Heart left ventricle (tissue), 16 donors: ENCODE measurements around the gene TRDMT1. TPM values are rescaled to one million over a fixed set of nuclear protein-coding genes. Genes with fewer than 3 reads are reported as not detected.

ENCODE experiments used
- ATAC-seq, 4 donors: fragments of 200-7000 bp; cut with Tn5 transposase; one replicate each; pipeline ENCODE4 v1.9.1; 2020 to 2022; ENCODE audit warnings: moderate library complexity in 4 of 4, mild to moderate bottlenecking in 3 of 4, moderate number of reproducible peaks in 1 of 4
- DNase-seq, 5 donors: peaks; one replicate each; pipeline ENCODE4 v3.0.0-alpha.2; 2020
- H3K27ac ChIP-seq, 12 donors: fragments of 200-600 bp; sonication (generic) in 4 of 12; one replicate each; pipeline versions ENCODE4 v1.5.0 to v1.8.0; 2016 to 2022; ENCODE audit warnings: mild to moderate bottlenecking in 2 of 12
- H3K27me3 ChIP-seq, 9 donors: fragments of 200-600 bp; sonication (generic) in 2 of 9; one replicate each; pipeline versions ENCODE4 v1.5.1 to v1.8.0; 2016 to 2022; ENCODE audit warnings: mild to moderate bottlenecking in 3 of 9
- H3K36me3 ChIP-seq, 9 donors: fragments of 200-600 bp; sonication (generic) in 2 of 9; one replicate each; pipeline versions ENCODE4 v1.5.0 to v1.8.0; 2018 to 2022; ENCODE audit warnings: mild to moderate bottlenecking in 2 of 9
- H3K4me1 ChIP-seq, 12 donors: fragments of 200-600 bp; sonication (generic) in 4 of 12; one replicate each; pipeline versions ENCODE4 v1.5.0 to v1.8.0; 2016 to 2022; ENCODE audit warnings: mild to moderate bottlenecking in 3 of 12
- H3K4me3 ChIP-seq, 12 donors: fragments of 200-600 bp; sonication (generic) in 4 of 12; one replicate each; pipeline versions ENCODE4 v1.5.0 to v1.8.0; 2017 to 2022; ENCODE audit warnings: mild to moderate bottlenecking in 9 of 12, moderate library complexity in 4 of 12
- H3K9me3 ChIP-seq, 12 donors: fragments of 200-600 bp; sonication (generic) in 4 of 12; one replicate each; pipeline versions ENCODE4 v1.5.0 to v1.8.0; 2016 to 2022; ENCODE audit warnings: mild to moderate bottlenecking in 1 of 12
- POLR2A ChIP-seq, 2 donors: fragments of 450-650 bp; IDR thresholded peaks; one replicate each; pipeline ENCODE4 v1.6.1; 2017; ENCODE audit warnings: antibody characterized with exemption in 2 of 2, mild to moderate bottlenecking in 2 of 2, moderate library complexity in 2 of 2
- WGBS, 4 donors: extraction: QIAGEN DNeasy Blood & Tissue Kit in 2 of 4; methylation state at CpG; one replicate each; pipeline versions ENCODE4 v1.1.5 to v1.1.7; 2013 to 2018; 5-methylcytosine and 5-hydroxymethylcytosine counted together
- intact Hi-C, 10 donors: fragments of 100-400 bp; cut with DNase I; formaldehyde crosslinking; loops; one replicate each; pipeline versions ENCODE4 v1.11.1 to v1.14.2; 2022
- polyA plus RNA-seq, 2 donors: library from polyadenylated mRNA; stranded (reverse); fragments of 200-250 nt; gene quantifications; one replicate each; pipeline ENCODE4 v1.2.3, GENCODE V29; 2013
- total RNA-seq, 9 donors: library from RNA; depleted of rRNA in 2 of 9; stranded (reverse); fragments of >200 nt in 2 of 9; fragmentation: NEBNext Ultra II Directional in 3 of 9; extraction: Animal tissue kit (Norgen Biotek cat#: 25700) in 3 of 9; gene quantifications; one replicate each; pipeline versions ENCODE4 v1.1.0 to v1.2.4, GENCODE V29; 2016 to 2023
- TF ChIP-seq, protein P1 (sequence below), 12 donors: fragments of 200-600 bp; sonication (generic) in 4 of 12; IDR thresholded peaks; one replicate each; pipeline versions ENCODE4 v1.5.0 to v1.8.0; 2018 to 2022; ENCODE audit warnings: antibody characterized with exemption in 12 of 12, mild to moderate bottlenecking in 5 of 12
- donor health status: ischemic (EF 13 %, LVEDD 7.1; RV severe dilation, severe dysfunction).
- donor health status: healthy with polysubstance abuse.
- donor health status: DM: no; HTN: yes; CAD: no.
- donor health status: DM: no; HTN: no; CAD: no.
- donor health status: ischemic (EF 25% LVEDD 6.9; RV normal size, moderate dysfunction).
- donor health status: ischemic (EF 25% LVEDD 5.7; RV mildly dilated, moderate dysfunction).
- donor health status: healthy.
- donor health status: DM: yes; HTN: yes; CAD: no.
- donor health status: ischemic (EF 35%, LVEDD 5.7; RV mildly dilated, moderate dysfunction).
- donor health status: nonischemic (EF 11% LVEDD 7.7; RV severe dilation, severe dysfunction).
- donor health status: DM: yes; HTN: yes; CAD: no.
- donor health status: PGD.
- donor health status: ischemic (EF 29% LVEDD 5.4; RV normal size, mild dysfunction).
- donor health status: nonischemic (EF 23%, LVEDD 6.1; RV moderate dilation, normal function).

Gene TRDMT1
- total and polyA plus RNA-seq, 11 donors = 1.8 to 6.0 (median 3.5) TPM

DNA sequence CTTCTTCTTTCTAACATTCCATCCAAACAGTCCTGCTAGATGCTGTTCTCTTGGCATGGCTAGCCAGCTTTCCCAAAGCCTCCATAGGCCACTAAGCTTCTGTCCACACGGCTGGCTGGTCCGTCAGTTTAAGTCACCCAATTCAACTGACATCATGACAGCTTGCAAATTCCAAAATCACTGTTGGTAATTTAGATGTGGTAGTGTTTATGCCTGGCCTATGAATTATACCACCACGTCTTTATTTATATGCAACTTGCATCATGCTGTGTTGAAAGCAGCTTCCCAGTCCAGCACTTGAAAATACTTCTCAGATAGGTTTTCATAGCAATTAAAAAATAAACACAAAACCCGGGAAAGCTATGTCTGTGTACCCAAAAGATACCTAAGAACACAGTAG is 24.3 kb upstream of the TRDMT1 start:
- no peaks in the 10 kb centered on the region for H3K9me3 ChIP-seq
- intact Hi-C loops = loop anchor here in 3 of 10 donors (2.0 to 5.0 kb wide), 3 partner anchors 25 to 224 kb away; partner anchors contain the start of gene TRDMT1 (in 1 of the 3)
- peaks cover 0 to 41% (median 13%) of the 10 kb centered on the region in 12 donors for H3K4me1 ChIP-seq
- H3K27me3 ChIP-seq = peaks cover 0 to 17% (median 0%) of the 10 kb centered on the region in 9 donors
- 86 to 94% (median 89%) methylated on average over 4 of the region's 4 CpGs for WGBS, 4 donors
- DNase-seq = no peak
- H3K36me3 ChIP-seq = peaks cover 0 to 13% (median 2%) of the 10 kb centered on the region in 9 donors
- H3K27ac ChIP-seq = peak overlapping the region in 1 of 12 donors; percentile 98
- no peak overlapping the region for H3K4me3 ChIP-seq
- no peak for ATAC-seq
- TF ChIP-seq, protein P1, sequence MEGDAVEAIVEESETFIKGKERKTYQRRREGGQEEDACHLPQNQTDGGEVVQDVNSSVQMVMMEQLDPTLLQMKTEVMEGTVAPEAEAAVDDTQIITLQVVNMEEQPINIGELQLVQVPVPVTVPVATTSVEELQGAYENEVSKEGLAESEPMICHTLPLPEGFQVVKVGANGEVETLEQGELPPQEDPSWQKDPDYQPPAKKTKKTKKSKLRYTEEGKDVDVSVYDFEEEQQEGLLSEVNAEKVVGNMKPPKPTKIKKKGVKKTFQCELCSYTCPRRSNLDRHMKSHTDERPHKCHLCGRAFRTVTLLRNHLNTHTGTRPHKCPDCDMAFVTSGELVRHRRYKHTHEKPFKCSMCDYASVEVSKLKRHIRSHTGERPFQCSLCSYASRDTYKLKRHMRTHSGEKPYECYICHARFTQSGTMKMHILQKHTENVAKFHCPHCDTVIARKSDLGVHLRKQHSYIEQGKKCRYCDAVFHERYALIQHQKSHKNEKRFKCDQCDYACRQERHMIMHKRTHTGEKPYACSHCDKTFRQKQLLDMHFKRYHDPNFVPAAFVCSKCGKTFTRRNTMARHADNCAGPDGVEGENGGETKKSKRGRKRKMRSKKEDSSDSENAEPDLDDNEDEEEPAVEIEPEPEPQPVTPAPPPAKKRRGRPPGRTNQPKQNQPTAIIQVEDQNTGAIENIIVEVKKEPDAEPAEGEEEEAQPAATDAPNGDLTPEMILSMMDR (IDR thresholded peaks at IDR 0.05) = no peak
- no peak for TF ChIP-seq POLR2A (IDR thresholded peaks at IDR 0.05)

DNA sequence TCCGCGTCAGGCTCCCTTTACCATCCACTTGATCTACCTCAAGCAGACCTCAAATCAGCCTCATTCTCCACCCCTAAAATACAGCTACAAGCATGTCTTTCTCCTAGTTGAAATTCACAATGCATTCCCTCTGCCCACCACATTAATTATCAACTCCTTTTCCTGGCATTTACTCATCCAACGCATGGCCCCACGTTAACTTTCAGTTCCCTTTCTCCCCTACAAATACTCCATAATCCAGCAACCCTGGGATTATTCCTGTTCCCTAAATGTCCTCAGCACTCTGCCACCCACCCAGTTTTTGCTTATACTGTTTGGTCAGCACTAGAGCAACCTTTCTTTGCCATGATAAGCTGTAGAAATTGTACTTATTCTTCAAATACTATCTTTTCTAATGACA is 20.9 kb upstream of the TRDMT1 start:
- H3K27me3 ChIP-seq = no peaks in the 10 kb centered on the region
- H3K27ac ChIP-seq = no peak overlapping the region
- no peak for TF ChIP-seq POLR2A (IDR thresholded peaks at IDR 0.05)
- TF ChIP-seq, protein P1 (IDR thresholded peaks at IDR 0.05) = no peak
- intact Hi-C loops = no loop called here
- no peaks in the 10 kb centered on the region for H3K9me3 ChIP-seq
- H3K4me3 ChIP-seq = no peak overlapping the region
- no peaks in the 10 kb centered on the region for H3K36me3 ChIP-seq
- H3K4me1 ChIP-seq = peaks cover 0 to 41% (median 4%) of the 10 kb centered on the region in 12 donors
- ATAC-seq (no peak), DNase-seq (no peak)
- WGBS, 4 donors = 70 to 73% (median 71%) methylated on average over 4 of the region's 4 CpGs

DNA sequence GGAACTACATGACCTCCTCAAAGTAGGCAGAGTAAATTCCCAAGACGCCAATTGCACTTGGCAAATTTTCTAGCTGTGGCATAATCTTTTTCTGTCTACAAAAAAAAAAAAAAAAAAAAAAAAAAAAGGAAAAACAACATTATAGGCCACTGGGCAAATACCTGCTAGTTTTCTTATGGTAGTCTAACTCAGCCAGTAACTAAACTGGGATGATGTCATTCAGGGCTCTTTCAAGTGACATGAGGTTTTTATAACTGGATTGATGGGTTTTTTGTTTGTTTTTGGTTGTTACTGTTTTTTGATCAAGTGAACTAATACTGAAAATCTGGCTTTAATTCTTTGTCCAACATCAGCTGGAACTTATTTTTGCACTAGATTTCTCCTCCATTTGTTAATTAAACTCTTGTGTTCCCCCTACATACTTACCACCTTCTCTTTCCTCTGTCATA is 19.2 kb upstream of the TRDMT1 start:
- ATAC-seq (no peak), DNase-seq (no peak)
- Histone ChIP-seq H3K9me3 (no peaks in the 10 kb centered on the region), H3K27ac (no peak overlapping the region), H3K4me3 (no peak overlapping the region), H3K36me3 (no peaks in the 10 kb centered on the region), H3K4me1 (peaks cover 0 to 41% (median 6%) of the 10 kb centered on the region in 12 donors), H3K27me3 (no peaks in the 10 kb centered on the region)
- intact Hi-C loops = no loop called here
- TF ChIP-seq POLR2A (IDR thresholded peaks at IDR 0.05) = no peak
- TF ChIP-seq, protein P1 (IDR thresholded peaks at IDR 0.05) = no peak
- 90 to 98% (median 91%) methylated on average over 1 of the region's 1 CpG for WGBS, 4 donors

DNA sequence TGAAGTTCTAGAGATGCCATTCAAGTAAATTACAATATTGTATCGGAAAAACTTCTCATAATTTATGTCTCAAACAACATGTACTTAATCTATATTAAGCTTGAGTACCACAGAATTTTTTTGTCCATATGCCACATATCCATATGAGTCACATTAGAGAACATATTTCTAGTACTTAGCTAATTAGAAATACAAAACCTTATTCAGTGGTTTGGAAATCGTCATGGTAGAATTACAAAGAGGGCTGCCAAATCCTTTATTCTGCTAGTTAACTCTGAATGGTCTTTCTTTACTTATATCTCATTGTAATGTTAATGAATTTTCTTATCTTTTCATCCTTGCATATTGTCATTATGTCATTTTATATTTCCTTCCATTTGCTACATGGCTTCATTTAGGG is 17.6 kb upstream of the TRDMT1 start:
- Histone ChIP-seq H3K36me3 (no peaks in the 10 kb centered on the region), H3K4me3 (no peak overlapping the region), H3K4me1 (peaks cover 0 to 51% (median 6%) of the 10 kb centered on the region in 12 donors), H3K27me3 (no peaks in the 10 kb centered on the region), H3K27ac (no peak overlapping the region), H3K9me3 (no peaks in the 10 kb centered on the region)
- intact Hi-C loops = no loop called here
- TF ChIP-seq, protein P1 (IDR thresholded peaks at IDR 0.05) = no peak
- TF ChIP-seq POLR2A (IDR thresholded peaks at IDR 0.05) = no peak
- DNase-seq (no peak), ATAC-seq (no peak)
- 89 to 95% (median 93%) methylated on average over 2 of the region's 2 CpGs for WGBS, 4 donors
